Measurements from ENCODE around the gene INPP4A.

DNA sequence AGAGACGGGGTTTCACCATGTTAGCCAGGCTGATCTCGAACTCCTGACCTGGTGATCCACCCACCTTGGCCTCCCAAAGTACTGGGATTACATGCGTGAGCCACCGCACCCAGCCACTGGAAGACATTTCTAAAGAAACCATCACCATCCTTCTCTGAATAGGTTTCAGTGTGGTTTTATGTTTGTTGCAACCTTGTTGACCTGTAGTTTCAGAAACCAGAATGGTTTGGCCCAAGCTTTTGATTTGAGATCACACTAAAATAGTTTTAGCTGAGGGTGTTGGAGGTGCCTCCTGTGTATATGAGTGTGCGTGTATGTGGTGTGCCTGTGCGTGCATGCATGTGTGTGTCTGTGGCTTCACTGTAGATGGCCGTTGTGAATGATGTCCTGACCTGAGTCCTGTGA is 26.2 kb downstream of the INPP4A start:
- TF ChIP-seq, protein P1, sequence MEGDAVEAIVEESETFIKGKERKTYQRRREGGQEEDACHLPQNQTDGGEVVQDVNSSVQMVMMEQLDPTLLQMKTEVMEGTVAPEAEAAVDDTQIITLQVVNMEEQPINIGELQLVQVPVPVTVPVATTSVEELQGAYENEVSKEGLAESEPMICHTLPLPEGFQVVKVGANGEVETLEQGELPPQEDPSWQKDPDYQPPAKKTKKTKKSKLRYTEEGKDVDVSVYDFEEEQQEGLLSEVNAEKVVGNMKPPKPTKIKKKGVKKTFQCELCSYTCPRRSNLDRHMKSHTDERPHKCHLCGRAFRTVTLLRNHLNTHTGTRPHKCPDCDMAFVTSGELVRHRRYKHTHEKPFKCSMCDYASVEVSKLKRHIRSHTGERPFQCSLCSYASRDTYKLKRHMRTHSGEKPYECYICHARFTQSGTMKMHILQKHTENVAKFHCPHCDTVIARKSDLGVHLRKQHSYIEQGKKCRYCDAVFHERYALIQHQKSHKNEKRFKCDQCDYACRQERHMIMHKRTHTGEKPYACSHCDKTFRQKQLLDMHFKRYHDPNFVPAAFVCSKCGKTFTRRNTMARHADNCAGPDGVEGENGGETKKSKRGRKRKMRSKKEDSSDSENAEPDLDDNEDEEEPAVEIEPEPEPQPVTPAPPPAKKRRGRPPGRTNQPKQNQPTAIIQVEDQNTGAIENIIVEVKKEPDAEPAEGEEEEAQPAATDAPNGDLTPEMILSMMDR (IDR thresholded peaks at IDR 0.05), result no peak
- TF ChIP-seq POLR2A (IDR thresholded peaks at IDR 0.05), result no peak

All from esophagus squamous epithelium (tissue), 4 donors.